ENCODE results near the gene KIRREL1.

KIRREL1 gene

DNA sequence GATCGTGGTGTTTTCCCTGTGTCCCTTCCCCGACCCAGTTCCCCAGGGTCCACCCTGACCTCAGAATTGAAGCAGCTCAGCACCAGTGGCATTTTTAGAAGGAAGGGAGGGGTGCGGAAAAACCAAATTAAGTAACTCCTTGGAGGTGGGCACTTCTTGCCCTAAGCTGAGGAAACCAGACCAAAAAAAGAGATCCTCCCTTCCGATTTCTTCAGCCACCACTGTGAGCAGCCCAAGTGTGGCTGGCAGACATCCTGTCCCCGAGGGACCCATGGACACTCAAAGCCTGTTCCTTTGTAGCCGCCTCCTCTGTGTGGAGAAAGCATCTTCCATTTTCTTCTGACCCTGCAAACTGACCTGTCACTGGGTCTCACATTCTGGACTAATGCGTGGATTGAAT lies 31.3 kb downstream of the KIRREL1 start:
- TF ChIP-seq, protein P1, sequence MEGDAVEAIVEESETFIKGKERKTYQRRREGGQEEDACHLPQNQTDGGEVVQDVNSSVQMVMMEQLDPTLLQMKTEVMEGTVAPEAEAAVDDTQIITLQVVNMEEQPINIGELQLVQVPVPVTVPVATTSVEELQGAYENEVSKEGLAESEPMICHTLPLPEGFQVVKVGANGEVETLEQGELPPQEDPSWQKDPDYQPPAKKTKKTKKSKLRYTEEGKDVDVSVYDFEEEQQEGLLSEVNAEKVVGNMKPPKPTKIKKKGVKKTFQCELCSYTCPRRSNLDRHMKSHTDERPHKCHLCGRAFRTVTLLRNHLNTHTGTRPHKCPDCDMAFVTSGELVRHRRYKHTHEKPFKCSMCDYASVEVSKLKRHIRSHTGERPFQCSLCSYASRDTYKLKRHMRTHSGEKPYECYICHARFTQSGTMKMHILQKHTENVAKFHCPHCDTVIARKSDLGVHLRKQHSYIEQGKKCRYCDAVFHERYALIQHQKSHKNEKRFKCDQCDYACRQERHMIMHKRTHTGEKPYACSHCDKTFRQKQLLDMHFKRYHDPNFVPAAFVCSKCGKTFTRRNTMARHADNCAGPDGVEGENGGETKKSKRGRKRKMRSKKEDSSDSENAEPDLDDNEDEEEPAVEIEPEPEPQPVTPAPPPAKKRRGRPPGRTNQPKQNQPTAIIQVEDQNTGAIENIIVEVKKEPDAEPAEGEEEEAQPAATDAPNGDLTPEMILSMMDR (IDR thresholded peaks at IDR 0.05; ENCODE audit: low read depth, low read length): no peak
- DNase-seq (ENCODE audit: extremely low read depth, low read depth): no peak

DNA sequence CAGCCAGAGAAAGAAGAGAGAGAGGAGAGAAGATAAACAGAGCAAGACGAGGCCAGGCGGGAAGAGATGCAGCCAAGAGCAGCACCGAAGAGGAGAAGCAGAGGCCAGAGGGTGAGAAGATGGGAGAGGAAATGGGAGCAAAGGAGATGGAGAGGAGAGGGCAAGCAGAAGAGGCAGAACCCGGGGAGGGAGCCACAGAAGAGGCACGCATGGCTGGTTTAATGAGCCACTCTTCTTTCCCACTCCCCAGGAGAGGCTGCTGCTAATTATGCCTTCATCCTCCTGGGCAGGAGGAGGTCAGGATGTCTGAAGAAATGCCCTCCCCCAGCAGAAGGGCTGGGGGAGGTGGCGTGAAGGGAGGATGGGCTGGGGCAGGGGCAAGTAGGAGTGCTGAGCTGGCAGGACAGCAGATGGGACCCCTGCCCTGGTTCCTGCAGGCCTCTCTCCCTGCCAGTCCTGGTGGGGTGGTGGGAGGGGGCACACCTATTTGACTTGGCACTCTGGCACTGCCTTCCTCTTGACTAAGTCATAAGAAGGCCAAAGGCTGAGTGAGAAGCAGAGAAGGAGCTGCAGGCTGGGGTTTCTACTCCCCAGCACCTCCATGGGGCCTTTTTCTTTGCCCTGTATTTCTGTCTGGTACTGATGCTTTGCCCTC lies 32.3 kb downstream of the KIRREL1 start:
- TF ChIP-seq, protein P1 (IDR thresholded peaks at IDR 0.05; ENCODE audit: low read depth, low read length): no peak
- DNase-seq (ENCODE audit: extremely low read depth, low read depth): no peak

DNA sequence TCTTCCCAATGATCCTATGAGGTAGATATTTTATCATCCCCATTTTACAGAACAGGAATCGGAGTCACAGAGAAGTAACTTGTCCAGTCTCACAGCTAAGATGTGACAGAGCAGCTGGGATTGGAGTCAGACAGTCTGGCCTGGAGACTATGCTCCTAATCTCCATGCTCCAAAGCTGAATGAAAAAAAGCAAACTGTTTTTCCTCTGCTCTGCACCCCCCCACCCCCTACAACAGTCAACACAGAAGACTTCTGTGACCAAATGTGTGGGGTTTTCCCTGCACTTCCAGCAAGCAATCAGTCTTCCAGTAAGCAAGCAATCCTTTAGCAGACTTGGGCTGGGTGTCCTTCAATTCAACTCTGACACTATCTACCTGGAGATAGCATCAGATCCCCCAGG lies 33.2 kb downstream of the KIRREL1 start:
- DNase-seq (ENCODE audit: extremely low read depth, low read depth): no peak
- TF ChIP-seq, protein P1 (IDR thresholded peaks at IDR 0.05; ENCODE audit: low read depth, low read length): no peak

DNA sequence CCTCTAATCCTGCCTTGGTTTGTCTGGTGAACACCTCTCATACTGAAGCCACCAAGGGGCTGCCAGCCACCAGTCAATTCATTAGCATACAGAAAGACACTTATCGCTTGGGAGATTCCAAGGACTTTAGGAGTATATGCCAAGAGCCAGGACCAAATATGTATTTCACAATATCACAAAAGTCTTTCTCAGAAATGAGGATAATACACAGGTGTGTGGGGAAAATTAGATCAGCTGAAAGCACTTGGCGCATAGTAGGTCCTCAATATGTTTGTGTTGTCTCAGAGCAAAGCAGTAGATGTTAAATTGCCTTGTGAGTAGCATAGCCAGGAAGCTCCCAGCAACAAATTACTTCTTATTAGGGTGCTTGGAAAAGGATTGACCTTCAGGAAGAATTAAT lies 34.1 kb downstream of the KIRREL1 start:
- TF ChIP-seq, protein P1 (IDR thresholded peaks at IDR 0.05; ENCODE audit: low read depth, low read length): no peak
- no peak for DNase-seq (ENCODE audit: extremely low read depth, low read depth)

DNA sequence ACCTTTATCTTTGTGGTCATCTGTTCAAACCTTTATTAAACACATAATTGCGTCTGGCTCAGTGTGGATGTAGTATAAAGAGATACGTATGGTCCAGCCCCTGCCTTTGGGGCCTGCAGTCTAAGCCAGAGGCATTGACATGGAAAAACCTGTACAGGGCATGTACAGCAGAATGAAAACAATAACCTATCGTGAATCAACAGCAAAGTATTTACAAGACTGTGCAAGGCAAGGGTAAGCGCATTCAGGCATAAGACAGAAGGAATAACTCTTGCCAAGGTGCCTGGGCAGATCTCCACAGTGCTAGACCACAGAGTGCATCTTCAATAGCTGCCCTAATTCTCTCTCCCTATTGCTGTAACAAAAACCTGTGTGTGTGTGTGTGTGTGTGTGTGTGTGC lies 35.5 kb downstream of the KIRREL1 start:
- TF ChIP-seq, protein P1 (IDR thresholded peaks at IDR 0.05; ENCODE audit: low read depth, low read length): no peak
- DNase-seq (ENCODE audit: extremely low read depth, low read depth): no peak

DNA sequence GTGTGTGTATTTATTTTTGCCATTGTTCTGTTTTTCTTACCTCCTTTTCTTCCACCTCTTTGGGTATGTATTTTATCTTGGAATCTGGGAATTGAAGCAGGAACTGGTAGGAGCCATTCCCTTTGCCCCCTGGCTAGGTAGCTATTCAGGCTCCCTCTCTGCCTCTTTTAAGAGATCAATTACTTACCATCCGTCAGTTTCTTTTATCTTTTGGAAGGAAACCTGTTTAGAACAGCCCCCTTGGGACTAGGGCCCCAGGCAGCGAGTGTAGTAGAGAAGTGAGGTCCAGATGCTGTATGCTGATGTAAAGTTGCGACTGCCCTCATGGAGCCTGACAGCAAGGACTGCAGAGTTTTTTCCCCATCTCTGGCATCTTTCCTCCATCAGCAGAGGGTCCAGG lies 41.6 kb downstream of the KIRREL1 start:
- TF ChIP-seq, protein P1 (IDR thresholded peaks at IDR 0.05; ENCODE audit: low read depth, low read length): no peak
- no peak for DNase-seq (ENCODE audit: extremely low read depth, low read depth)

DNA sequence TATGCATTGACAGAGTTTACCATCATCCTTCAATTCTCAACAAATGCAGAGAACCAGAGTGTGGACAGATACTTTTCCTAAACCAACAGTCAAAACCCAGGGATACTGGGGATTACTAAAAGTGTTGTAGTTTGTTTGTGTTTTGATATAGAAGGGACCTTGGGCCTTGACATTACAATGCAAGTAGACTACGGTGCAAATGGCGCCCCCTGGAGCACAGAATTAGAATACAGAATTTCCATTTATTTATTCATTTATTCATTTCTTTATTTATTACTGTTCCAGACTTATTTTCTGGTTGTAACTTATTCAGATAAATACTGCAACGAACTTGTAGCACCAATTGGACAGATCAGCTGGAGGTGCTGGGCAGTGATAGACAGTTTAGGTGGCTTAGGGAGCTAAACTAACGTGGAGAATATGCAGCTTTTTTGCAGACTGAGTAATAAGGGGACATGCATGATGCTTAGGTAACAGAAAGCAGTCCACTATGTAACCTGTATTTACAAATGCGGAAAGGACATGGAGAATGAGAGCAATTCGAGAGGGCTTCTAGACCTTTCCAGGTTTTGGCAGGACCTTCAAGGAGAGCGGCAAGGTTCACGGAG lies 42.6 kb downstream of the KIRREL1 start:
- DNase-seq (ENCODE audit: extremely low read depth, low read depth): peak; percentile 36
- TF ChIP-seq, protein P1 (IDR thresholded peaks at IDR 0.05; ENCODE audit: low read depth, low read length): peak; percentile 61

Data from AG09319 (cell line).